Neural cell (in vitro differentiated cells): ENCODE results near the gene PBX3. TPM values are rescaled to one million over a fixed set of nuclear protein-coding genes. Genes with fewer than 3 reads are reported as not detected.

Source experiments
- H2AFZ ChIP-seq: fragments of 200-600, 300-800 bp; sonication (generic), shearing (Covaris generic); 2 replicates; pipeline ENCODE4 v1.6.0; 2014; ENCODE audit warnings: low read depth, mild to moderate bottlenecking, antibody characterized with exemption, low read length, moderate library complexity
- H3F3A ChIP-seq: fragments of 200-600 bp; shearing (Covaris generic); 2 replicates; pipeline ENCODE4 v1.6.1; 2016; ENCODE audit warnings: mild to moderate bottlenecking, moderate library complexity, mixed read lengths, antibody characterized with exemption, low read length; ENCODE audit not compliant: insufficient read depth, poor library complexity, severe bottlenecking
- H3K27ac ChIP-seq: fragments of 200-600, 300-800 bp; sonication (generic), shearing (Covaris generic); 2 replicates; pipeline ENCODE4 v1.5.1; 2014; ENCODE audit warnings: mild to moderate bottlenecking, low read length, moderate library complexity
- H3K27me3 ChIP-seq: fragments of 300-800, 200-600 bp; sonication (generic), shearing (Covaris generic); 2 replicates; pipeline ENCODE4 v1.6.0; 2014; ENCODE audit warnings: mild to moderate bottlenecking, low read depth, low read length, moderate library complexity; ENCODE audit not compliant: insufficient read depth
- H3K36me3 ChIP-seq: fragments of 300-800, 200-600 bp; sonication (generic), shearing (Covaris generic); 2 replicates; pipeline ENCODE4 v1.5.1; 2014; ENCODE audit warnings: mild to moderate bottlenecking, antibody characterized with exemption, low read length, moderate library complexity; ENCODE audit not compliant: insufficient read depth
- H3K4me2 ChIP-seq: fragments of 300-800, 200-600 bp; sonication (generic), shearing (Covaris generic); 2 replicates; pipeline ENCODE4 v1.6.0; 2014; ENCODE audit warnings: mild to moderate bottlenecking, low read length
- H3K4me3 ChIP-seq: fragments of 300-800, 200-600 bp; sonication (generic), shearing (Covaris generic); 2 replicates; pipeline ENCODE4 v1.5.1; 2014; ENCODE audit warnings: mild to moderate bottlenecking, low read length, moderate library complexity
- H3K79me2 ChIP-seq: fragments of 200-600 bp; shearing (Covaris generic); replicated peaks from 2 replicates; pipeline ENCODE4 v1.6.0; 2014; ENCODE audit warnings: mild to moderate bottlenecking, low read length, moderate library complexity; ENCODE audit not compliant: insufficient read depth
- H3K9ac ChIP-seq: fragments of 300-800, 200-600 bp; sonication (generic), shearing (Covaris generic); 2 replicates; pipeline ENCODE4 v1.6.1; 2016; ENCODE audit warnings: mild to moderate bottlenecking, low read length, mixed read lengths
- H3K9me2 ChIP-seq: fragments of 200-600 bp; shearing (Covaris generic); 2 replicates; pipeline ENCODE4 v1.6.1; 2016; ENCODE audit warnings: mild to moderate bottlenecking, low read length, mixed read lengths; ENCODE audit not compliant: insufficient read depth
- H3K9me3 ChIP-seq: fragments of 200-600, 300-800 bp; sonication (generic), shearing (Covaris generic); 2 replicates; pipeline ENCODE4 v1.6.1; 2016; ENCODE audit warnings: mild to moderate bottlenecking, mixed run types, low read length, moderate library complexity, mixed read lengths
- H4K20me1 ChIP-seq: fragments of 200-600 bp; shearing (Covaris generic); 2 replicates; pipeline ENCODE4 v1.6.1; 2016; ENCODE audit warnings: mild to moderate bottlenecking, mixed run types; ENCODE audit not compliant: insufficient read depth
- CTCF ChIP-seq: fragments of 450-650 bp; IDR thresholded peaks from 2 replicates; pipeline ENCODE4 v1.5.1; 2014; ENCODE audit warnings: antibody characterized with exemption, mild to moderate bottlenecking, moderate library complexity; ENCODE audit not compliant: poor library complexity, severe bottlenecking
- EP300 ChIP-seq: fragments of 450-650 bp; conservative IDR thresholded peaks from 2 replicates; pipeline ENCODE4 v1.6.1; 2014; ENCODE audit warnings: antibody characterized with exemption, mild to moderate bottlenecking, moderate library complexity; ENCODE audit not compliant: poor library complexity, severe bottlenecking
- EZH2 ChIP-seq: fragments of 200-600, 300-800 bp; shearing (Covaris generic), sonication (generic); IDR thresholded peaks from 2 replicates; pipeline ENCODE4 v1.6.1; 2014; ENCODE audit warnings: antibody characterized with exemption, low read length, borderline replicate concordance, mild to moderate bottlenecking; ENCODE audit not compliant: insufficient read depth, poor library complexity, severe bottlenecking
- MXI1 ChIP-seq: fragments of 450-650 bp; conservative IDR thresholded peaks from 2 replicates; pipeline ENCODE4 v1.6.1; 2014; ENCODE audit warnings: antibody characterized with exemption, mild to moderate bottlenecking; ENCODE audit not compliant: poor library complexity, severe bottlenecking
- POLR2AphosphoS5 ChIP-seq: IDR thresholded peaks from 2 replicates; pipeline ENCODE4 v1.6.1; 2012
- RAD21 ChIP-seq: fragments of 450-650 bp; conservative IDR thresholded peaks from 2 replicates; pipeline ENCODE4 v1.6.1; 2014; ENCODE audit warnings: antibody characterized with exemption, mild to moderate bottlenecking, moderate library complexity
- REST ChIP-seq: IDR thresholded peaks from 2 replicates; pipeline ENCODE4 v1.6.1; 2012; ENCODE audit warnings: borderline replicate concordance
- SMC3 ChIP-seq: fragments of 450-650 bp; conservative IDR thresholded peaks from 2 replicates; pipeline ENCODE4 v1.6.1; 2014; ENCODE audit warnings: antibody characterized with exemption, mild to moderate bottlenecking, moderate library complexity; ENCODE audit not compliant: poor library complexity
- TAF1 ChIP-seq: IDR thresholded peaks from 2 replicates; pipeline ENCODE4 v1.6.1; 2012; ENCODE audit warnings: low read depth
- polyA plus RNA-seq: library from polyadenylated mRNA; depleted of rRNA; stranded (reverse); fragments of >200 nt; gene quantifications from 2 replicates; pipeline ENCODE4 v1.2.3, GENCODE V29; 2014

PBX3 gene
- polyA plus RNA-seq, 1 donor from 2014 or later, result 398 TPM

GRCh38 chr9:125989090-125989501 lies 241.9 kb downstream of the PBX3 start:
- H4K20me1 ChIP-seq, result no peaks in the 10 kb centered on the region
- H2AFZ ChIP-seq, result no peak overlapping the region
- no peak overlapping the region for H3K9ac ChIP-seq
- H3K27me3 ChIP-seq, result no peaks in the 10 kb centered on the region
- H3F3A ChIP-seq, result no peaks in the 10 kb centered on the region
- no peak overlapping the region for H3K27ac ChIP-seq
- no peaks in the 10 kb centered on the region for H3K79me2 ChIP-seq
- H3K36me3 ChIP-seq, result no peaks in the 10 kb centered on the region
- H3K4me3 ChIP-seq, result no peak overlapping the region
- H3K9me3 ChIP-seq, result no peaks in the 10 kb centered on the region
- no peak for TF ChIP-seq SMC3
- TF ChIP-seq RAD21, result no peak
- no peak for TF ChIP-seq EZH2
- TF ChIP-seq MXI1, result no peak
- no peak for TF ChIP-seq POLR2AphosphoS5
- TF ChIP-seq TAF1, result no peak
- no peak for TF ChIP-seq REST
- H3K9me2 ChIP-seq, result no peaks in the 10 kb centered on the region
- no peak overlapping the region for H3K4me2 ChIP-seq

- Histone ChIP-seq H3F3A (no peaks in the 10 kb centered on the region), H3K27me3 (no peaks in the 10 kb centered on the region), H2AFZ (no peak overlapping the region), H3K27ac (no peak overlapping the region), H4K20me1 (no peaks in the 10 kb centered on the region), H3K9ac (no peak overlapping the region), H3K4me2 (no peak overlapping the region), H3K79me2 (no peaks in the 10 kb centered on the region), H3K9me2 (no peaks in the 10 kb centered on the region), H3K4me3 (no peak overlapping the region), H3K36me3 (no peaks in the 10 kb centered on the region), H3K9me3 (no peaks in the 10 kb centered on the region)
- TF ChIP-seq EZH2 (no peak), REST (no peak), TAF1 (no peak), SMC3 (no peak), RAD21 (no peak), MXI1 (no peak), CTCF (no peak), POLR2AphosphoS5 (no peak), EP300 (no peak)
Measured at GRCh38 chr9:125989524-125990180, 242.5 kb downstream of the PBX3 start.
